SK-N-SH (cell line): ENCODE results near the gene SLC27A3. TPM values are rescaled to one million over a fixed set of nuclear protein-coding genes. Genes with fewer than 3 reads are reported as not detected.
A peak's percentile ranks its signal among the peaks of the same experiment; 100 is the strongest.

ENCODE experiments used
- CTCF ChIA-PET: fragments of 300-600, 350-600 bp; formaldehyde crosslinking; extraction: SDS; loops from one replicate; lab custom pipeline; 2021; lab: Yijun Ruan, JAX
- POLR2A ChIA-PET: fragments of 350-600 bp; sonication (Branson Sonifier 250); formaldehyde crosslinking; extraction: SDS; loops from one replicate; lab custom pipeline; 2020; ENCODE audit warnings: antibody characterized with exemption, inconsistent platforms; lab: Yijun Ruan, JAX
- DNase-seq: peaks from one replicate; pipeline ENCODE4 v3.0.0; 2012
- H2AFZ ChIP-seq: fragments of 200-600 bp; sonication (generic); 2 replicates; pipeline ENCODE4 v1.8.1; 2016; ENCODE audit warnings: antibody characterized with exemption, mild to moderate bottlenecking, low read depth
- H3F3A ChIP-seq: fragments of 200-600 bp; sonication (generic); replicated peaks from 2 replicates; pipeline ENCODE3; 2016; ENCODE audit warnings: antibody characterized with exemption, mild to moderate bottlenecking; ENCODE audit not compliant: insufficient read depth
- H3K27ac ChIP-seq, 2 experiments: fragments of 200-500 bp in 1 of 2; fragments of 200-600 bp in 1 of 2; sonication (Bioruptor generic) in 1 of 2; sonication (generic), shearing (Covaris generic) in 1 of 2; 2 replicates each; pipeline versions ENCODE4 v1.5.1 to v1.6.1; 2014 to 2016; ENCODE audit warnings: low read depth in 2 of 2, inconsistent platforms in 1 of 2, low read length in 1 of 2, mild to moderate bottlenecking in 1 of 2, mixed read lengths in 1 of 2
- H3K27me3 ChIP-seq: fragments of 200-600 bp; sonication (generic), shearing (Covaris generic); 2 replicates; pipeline ENCODE4 v1.6.1; 2016; ENCODE audit warnings: mixed run types; ENCODE audit not compliant: insufficient read depth
- H3K36me3 ChIP-seq, 2 experiments: fragments of 200-500 bp in 1 of 2; fragments of 200-600 bp in 1 of 2; sonication (Bioruptor generic) in 1 of 2; sonication (generic) in 1 of 2; replicated peaks in 1 of 2; 2 replicates each; pipeline versions ENCODE3 to v1.5.1; 2014 to 2016; ENCODE audit warnings: low read length in 1 of 2, mild to moderate bottlenecking in 1 of 2; ENCODE audit not compliant: insufficient read depth in 2 of 2, control insufficient read depth in 1 of 2
- H3K4me1 ChIP-seq, 2 experiments: fragments of 200-500 bp in 1 of 2; fragments of 200-600 bp in 1 of 2; sonication (Bioruptor generic) in 1 of 2; sonication (generic), shearing (Covaris generic) in 1 of 2; 2 replicates each; pipeline versions ENCODE4 v1.5.1 to v1.6.1; 2014 to 2016; ENCODE audit warnings: low read depth in 1 of 2, low read length in 1 of 2, mixed run types in 1 of 2; ENCODE audit not compliant: insufficient read depth in 2 of 2, control insufficient read depth in 1 of 2
- H3K4me2 ChIP-seq: fragments of 200-600 bp; sonication (generic), shearing (Covaris generic); 2 replicates; pipeline ENCODE4 v1.6.1; 2017; ENCODE audit warnings: mixed run types
- H3K4me3 ChIP-seq, 2 experiments: fragments of 200-500 bp in 1 of 2; fragments of 200-600 bp in 1 of 2; sonication (Bioruptor generic) in 1 of 2; sonication (generic), shearing (Covaris generic) in 1 of 2; 2 replicates each; pipeline versions ENCODE4 v1.5.1 to v1.8.1; 2014 to 2016; ENCODE audit warnings: low read depth in 2 of 2, inconsistent platforms in 1 of 2, low read length in 1 of 2, mild to moderate bottlenecking in 1 of 2, mixed read lengths in 1 of 2, moderate library complexity in 1 of 2
- H3K79me2 ChIP-seq: fragments of 200-600 bp; sonication (generic); 2 replicates; pipeline ENCODE4 v1.8.1; 2017; ENCODE audit warnings: mild to moderate bottlenecking; ENCODE audit not compliant: insufficient read depth
- H3K9ac ChIP-seq: fragments of 200-600 bp; sonication (generic); 2 replicates; pipeline ENCODE4 v1.6.1; 2017; ENCODE audit warnings: mixed run types
- H3K9me2 ChIP-seq: fragments of 200-600 bp; sonication (generic); 2 replicates; pipeline ENCODE4 v1.6.1; 2017; ENCODE audit warnings: mixed run types
- H3K9me3 ChIP-seq: fragments of 200-600 bp; sonication (generic); 2 replicates; pipeline ENCODE4 v1.6.1; 2017; ENCODE audit warnings: mixed run types, mild to moderate bottlenecking, moderate library complexity
- H4K20me1 ChIP-seq: fragments of 200-600 bp; sonication (generic); 2 replicates; pipeline ENCODE4 v1.6.1; 2017; ENCODE audit warnings: mild to moderate bottlenecking, mixed run types; ENCODE audit not compliant: insufficient read depth
- CHD2 ChIP-seq: fragments of 150-350 bp; IDR thresholded peaks from 2 replicates; pipeline ENCODE4 v1.6.1; 2018; ENCODE audit warnings: low read length; ENCODE audit not compliant: partially characterized antibody
- CTCF ChIP-seq: fragments of 200-600 bp; sonication (generic); IDR thresholded peaks from 2 replicates; pipeline ENCODE4 v1.6.1; 2017; ENCODE audit warnings: antibody characterized with exemption, mild to moderate bottlenecking, moderate library complexity
- ELF1 ChIP-seq: IDR thresholded peaks from 2 replicates; pipeline ENCODE4 v1.4.0; 2012
- EP300 ChIP-seq, 2 experiments: IDR thresholded peaks; 2 replicates each; pipeline versions ENCODE4 v1.4.0 to v1.6.1; 2012; ENCODE audit warnings: borderline replicate concordance in 1 of 2, low read depth in 1 of 2, low read length in 1 of 2
- FOXM1 ChIP-seq: IDR thresholded peaks from 2 replicates; pipeline ENCODE4 v1.4.0; 2012; ENCODE audit warnings: low read depth, mild to moderate bottlenecking
- IRF3 ChIP-seq: fragments of 150-350 bp; IDR thresholded peaks from 2 replicates; pipeline ENCODE4 v1.6.1; 2016; ENCODE audit warnings: mild to moderate bottlenecking, low read depth, low read length
- JUND ChIP-seq: IDR thresholded peaks from 2 replicates; pipeline ENCODE4 v1.4.0; 2012
- MXI1 ChIP-seq: IDR thresholded peaks from 2 replicates; pipeline ENCODE4 v1.6.1; 2012; ENCODE audit warnings: mild to moderate bottlenecking, low read depth, low read length, improper control_type of control experiment
- NRF1 ChIP-seq: IDR thresholded peaks from 2 replicates; pipeline ENCODE4 v1.6.1; 2012; ENCODE audit warnings: low read depth, mild to moderate bottlenecking, low read length
- POLR2AphosphoS5 ChIP-seq: IDR thresholded peaks from 2 replicates; pipeline ENCODE4 v1.6.1; 2012; ENCODE audit warnings: low read depth, low read length
- RCOR1 ChIP-seq: fragments of 150-350 bp; IDR thresholded peaks from 2 replicates; pipeline ENCODE4 v1.6.1; 2017; ENCODE audit warnings: antibody characterized with exemption, low read length
- REST ChIP-seq: IDR thresholded peaks from 2 replicates; pipeline ENCODE4 v1.6.1; 2012; ENCODE audit warnings: mild to moderate bottlenecking, low read depth, low read length, moderate library complexity
- RFX5 ChIP-seq: IDR thresholded peaks from 2 replicates; pipeline ENCODE4 v1.6.1; 2012; ENCODE audit warnings: mild to moderate bottlenecking, improper control_type of control experiment, low read length
- RXRA ChIP-seq: IDR thresholded peaks from 2 replicates; pipeline ENCODE4 v1.4.0; 2012; ENCODE audit warnings: low read depth, mild to moderate bottlenecking, borderline replicate concordance
- SIN3A ChIP-seq: IDR thresholded peaks from 2 replicates; pipeline ENCODE4 v1.6.1; 2012; ENCODE audit warnings: low read depth, mild to moderate bottlenecking, low read length, moderate library complexity, borderline replicate concordance
- TAF1 ChIP-seq: IDR thresholded peaks from 2 replicates; pipeline ENCODE4 v1.6.1; 2012; ENCODE audit warnings: low read depth, mild to moderate bottlenecking, low read length, moderate library complexity, borderline replicate concordance
- TCF12 ChIP-seq: IDR thresholded peaks from 2 replicates; pipeline ENCODE4 v1.4.0; 2012
- WGBS: methylation state at CpG from one replicate; pipeline ENCODE4 v1.1.6; 2017; ENCODE audit warnings: low lambda C conversion rate; 5-methylcytosine and 5-hydroxymethylcytosine counted together
- polyA plus RNA-seq, 3 experiments: library from polyadenylated mRNA; depleted of rRNA; stranded (reverse); fragments of >200 nt; gene quantifications; 2 replicates each; pipeline ENCODE4 v1.2.3, GENCODE V29; 2012

SLC27A3 gene
- polyA plus RNA-seq (2012; rRNA removed): 7.6 and 9.0 TPM in 2 replicates
- polyA plus RNA-seq (2012; cell fraction: cytosol; rRNA removed): 3.8 and 4.0 TPM in 2 replicates
- 46.8 and 48.2 TPM in 2 replicates for polyA plus RNA-seq (2012; cell fraction: nucleus; rRNA removed)

- TF ChIP-seq FOXM1 (no peak), IRF3 (no peak), ELF1 (no peak), POLR2AphosphoS5 (peak; percentile 38; the same call in 1 of the 2 replicates), JUND (no peak), EP300 (IDR thresholded peaks at IDR 0.05; ENCODE audit: borderline replicate concordance in 1 of 2, low read depth in 1 of 2, low read length in 1 of 2) (no peak), TAF1 (no peak), RFX5 (no peak), NRF1 (peak; percentile 48), CHD2 (peak; percentile 27), RXRA (no peak), TCF12 (no peak), REST (no peak), SIN3A (0 out of 2 replicates have a peak, but pooled peaks have one; percentile 24), CTCF (no peak), MXI1 (no peak; the same call in 1 of the 2 replicates), RCOR1 (no peak)
- POLR2A ChIA-PET: interaction anchor here (0.6 to 1.5 kb wide), 5 partner anchors 9 to 216 kb away, joined by 3 to 7 read pairs (median 4); partner anchors contain the start of genes RAB13 and RPS27
- H3K9me3 ChIP-seq: no peaks in the 10 kb centered on the region
- H3F3A ChIP-seq: peaks cover 8% of the 10 kb centered on the region
- H3K9ac ChIP-seq: peak within 1 kb of the TSS; percentile 44; the same call in 1 of the 2 replicates
- H3K36me3 ChIP-seq: peaks cover 0 to 39% of the 10 kb centered on the region in 2 experiments
- no peaks in the 10 kb centered on the region for H3K79me2 ChIP-seq
- peaks cover 0 to 13% of the 10 kb centered on the region in 2 experiments; a peak in 1 of 4 replicates for H3K4me1 ChIP-seq
- peak; percentile 88 for DNase-seq
- H3K27me3 ChIP-seq: no peaks in the 10 kb centered on the region
- CTCF ChIA-PET: interaction anchor here (0.6 to 6.8 kb wide), 8 partner anchors 22 to 275 kb away, joined by 3 to 60 read pairs (median 3); partner anchors contain the start of genes ILF2, NPR1 and RAB13
- WGBS: 59% methylated on average over 10 of the region's 35 CpGs
- peak within 1 kb of the TSS in 1 of 2 experiments; percentile 69; a peak in 2 of 4 replicates for H3K27ac ChIP-seq
- peak within 1 kb of the TSS; percentile 82 for H2AFZ ChIP-seq
- H3K4me2 ChIP-seq: peak within 1 kb of the TSS; percentile 86
- H3K9me2 ChIP-seq: no peaks in the 10 kb centered on the region
- H3K4me3 ChIP-seq: peak within 1 kb of the TSS; percentile 65 to 67
- H4K20me1 ChIP-seq: no peaks in the 10 kb centered on the region
These were observed at the start of gene SLC27A3 for GRCh38 chr1:153774780-153775457. Gene SLC27A3, plus strand, starts transcription at chr1:153775407. Its CDS starts 91 bp downstream, at chr1:153775498.
